ENCODE measurements around the gene SHISAL2A. TPM values are rescaled to one million over a fixed set of nuclear protein-coding genes. Genes with fewer than 3 reads are reported as not detected.

The SHISAL2A gene
- total and polyA plus RNA-seq, 2 of the 8 experiments (the other 6 are each of a cell fraction or from before 2014, with no cell fraction given), result 0.74 to 2.1 TPM

- no peak for TF ChIP-seq TCF12 (IDR thresholded peaks at IDR 0.05; ENCODE audit: low read depth, low read length)
- TF ChIP-seq SRF (IDR thresholded peaks at IDR 0.05; ENCODE audit: low read depth, low read length), result no peak
- TF ChIP-seq GTF2F1 (IDR thresholded peaks at IDR 0.05; ENCODE audit: borderline replicate concordance, low read depth, low read length), result no peak
- no peak for TF ChIP-seq SUZ12 (IDR thresholded peaks at IDR 0.05; ENCODE audit: low read length)
- no peak for TF ChIP-seq MAX (IDR thresholded peaks at IDR 0.05)
- TF ChIP-seq, protein P1, sequence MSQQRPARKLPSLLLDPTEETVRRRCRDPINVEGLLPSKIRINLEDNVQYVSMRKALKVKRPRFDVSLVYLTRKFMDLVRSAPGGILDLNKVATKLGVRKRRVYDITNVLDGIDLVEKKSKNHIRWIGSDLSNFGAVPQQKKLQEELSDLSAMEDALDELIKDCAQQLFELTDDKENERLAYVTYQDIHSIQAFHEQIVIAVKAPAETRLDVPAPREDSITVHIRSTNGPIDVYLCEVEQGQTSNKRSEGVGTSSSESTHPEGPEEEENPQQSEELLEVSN (IDR thresholded peaks at IDR 0.05), result no peak
Measured at GRCh38 chr1:52683367-52683940, 50.5 kb downstream of the SHISAL2A start (continued).

Data from H1 (cell line).